Skeletal muscle cell (primary cell): ENCODE results near the gene ABHD14A.
A peak's percentile ranks its signal among the peaks of the same experiment; 100 is the strongest.

ENCODE experiments used
- DNase-seq: peaks from one replicate; pipeline ENCODE4 v3.0.0-alpha.2; 2010; ENCODE audit warnings: low read depth
- H3K4me3 ChIP-seq: 2 replicates; pipeline ENCODE4 v1.5.1; 2011; ENCODE audit warnings: low read depth, mild to moderate bottlenecking, control low read depth, low read length, moderate library complexity

ABHD14A gene

GRCh38 chr3:52010431-52010830 lies 35.6 kb downstream of the ABHD14A start:
- H3K4me3 ChIP-seq = no peak overlapping the region
- DNase-seq = no peak

DNA sequence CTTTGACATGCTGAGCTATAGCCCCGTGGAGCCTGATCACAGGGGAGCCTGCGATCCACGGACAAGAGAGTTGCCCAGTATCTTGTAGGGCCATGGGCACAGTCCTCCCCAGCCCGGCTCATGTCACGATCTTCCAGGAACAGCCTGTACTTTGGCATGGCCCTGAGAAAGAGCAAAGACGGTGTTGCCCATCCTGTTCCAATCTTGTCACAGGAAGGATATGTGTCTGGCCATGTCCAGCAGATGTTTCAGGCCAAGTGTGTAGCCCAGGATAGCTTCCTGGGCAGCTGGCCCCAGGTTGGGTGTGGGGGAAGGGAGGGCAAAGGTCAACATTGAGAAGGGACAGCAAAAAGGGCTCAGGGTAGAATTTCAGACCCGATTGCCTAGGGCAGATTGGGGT lies 37.8 kb downstream of the ABHD14A start:
- H3K4me3 ChIP-seq = no peak overlapping the region
- DNase-seq = no peak

DNA sequence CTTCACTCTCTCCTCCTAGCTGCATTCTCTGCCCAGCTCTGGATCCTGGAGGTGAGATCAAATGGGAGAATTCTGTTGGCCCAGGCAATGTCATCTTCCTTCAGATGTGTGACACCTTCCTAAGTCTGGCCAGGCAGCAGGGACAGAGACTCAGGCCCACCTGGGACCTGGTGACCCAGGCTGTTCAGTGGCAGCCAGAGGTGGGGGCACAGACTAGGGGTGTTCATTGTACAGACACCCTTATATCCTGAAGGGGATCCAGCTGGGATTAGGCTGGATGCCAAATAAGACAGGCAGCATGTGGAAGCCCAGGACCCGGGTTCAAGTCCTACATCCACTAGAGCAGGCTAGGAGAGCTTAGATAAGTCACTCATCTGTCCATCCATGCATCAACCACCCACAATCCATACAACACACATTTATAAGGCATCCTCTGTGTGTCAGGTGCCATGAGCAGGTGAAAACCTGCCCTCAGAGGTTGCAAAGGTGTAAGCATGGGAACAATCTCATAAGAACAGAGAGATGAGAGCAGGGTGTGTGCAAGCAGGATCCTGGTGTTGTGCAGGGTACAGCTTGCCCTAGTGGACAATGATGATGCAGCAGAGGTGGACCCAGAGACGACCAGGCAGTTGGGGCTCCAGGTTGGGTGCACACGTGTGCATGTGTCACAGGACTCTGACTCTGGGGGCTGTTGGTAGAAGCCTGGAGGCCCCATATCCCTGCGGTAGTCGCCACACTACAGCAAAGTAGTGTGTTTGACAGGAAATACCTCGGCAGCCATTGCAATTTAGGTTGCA lies 39.1 kb downstream of the ABHD14A start:
- H3K4me3 ChIP-seq = no peak overlapping the region
- no peak for DNase-seq

DNA sequence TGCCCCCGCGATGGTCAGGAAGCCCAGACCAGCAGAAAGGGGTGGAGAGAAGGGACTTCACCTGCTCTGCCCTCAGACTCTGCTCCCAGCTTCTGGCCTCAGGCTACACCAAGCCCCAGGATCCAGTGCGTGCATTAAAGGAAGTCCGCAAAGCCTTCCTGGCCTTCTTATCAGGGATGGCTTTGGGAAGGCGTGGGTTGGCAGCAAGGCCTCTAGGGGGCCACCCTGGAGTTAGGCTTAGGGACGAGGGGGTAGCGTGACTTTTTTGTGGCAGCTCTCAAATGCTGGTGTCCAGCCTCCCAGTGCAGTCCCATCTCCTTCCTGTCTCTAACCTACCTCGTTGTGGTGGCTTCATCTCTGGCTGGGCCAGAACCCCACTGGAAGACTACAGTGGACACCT lies 39.7 kb downstream of the ABHD14A start:
- no peak for DNase-seq
- no peak overlapping the region for H3K4me3 ChIP-seq

- no peak overlapping the region for H3K4me3 ChIP-seq
- DNase-seq = no peak
Observed at GRCh38 chr3:52015438-52016228, 40.8 kb downstream of the ABHD14A start.

- no peak overlapping the region for H3K4me3 ChIP-seq
- no peak for DNase-seq
Observed at GRCh38 chr3:52017586-52017985, 42.7 kb downstream of the ABHD14A start.

DNA sequence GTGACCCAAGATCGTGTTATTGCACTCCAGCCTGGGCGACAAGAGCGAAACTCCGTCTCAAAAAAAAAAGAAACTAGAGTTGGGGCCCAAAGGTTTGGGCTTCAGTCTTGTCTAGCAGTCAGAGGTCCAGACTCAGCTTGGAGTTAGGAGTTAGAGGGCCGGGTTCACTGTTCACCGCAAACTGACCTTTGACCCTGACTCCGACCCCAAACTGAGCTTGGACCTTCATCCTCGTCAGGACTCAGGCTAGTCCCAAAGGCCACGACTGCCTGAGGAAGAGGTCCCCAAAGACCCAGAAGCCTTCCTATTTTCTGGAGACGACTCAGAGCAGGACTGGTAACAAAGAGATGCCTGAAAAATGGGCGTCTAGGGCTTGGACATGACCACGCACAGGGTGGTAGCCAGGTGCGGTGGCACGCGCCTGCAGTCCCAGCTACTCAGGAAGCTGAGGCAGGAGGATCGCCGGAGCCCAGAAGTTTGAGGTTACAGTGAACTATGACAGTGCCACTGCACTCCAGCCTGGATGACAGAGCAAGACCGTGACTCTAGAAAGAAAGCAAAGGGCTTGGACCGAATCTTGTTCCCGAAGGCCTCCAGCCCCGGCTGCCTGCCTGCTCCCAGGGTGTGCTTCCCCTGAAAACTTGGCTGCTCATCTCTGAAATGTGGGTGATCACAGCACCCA lies 43.6 kb downstream of the ABHD14A start:
- H3K4me3 ChIP-seq = no peak overlapping the region
- no peak for DNase-seq

DNA sequence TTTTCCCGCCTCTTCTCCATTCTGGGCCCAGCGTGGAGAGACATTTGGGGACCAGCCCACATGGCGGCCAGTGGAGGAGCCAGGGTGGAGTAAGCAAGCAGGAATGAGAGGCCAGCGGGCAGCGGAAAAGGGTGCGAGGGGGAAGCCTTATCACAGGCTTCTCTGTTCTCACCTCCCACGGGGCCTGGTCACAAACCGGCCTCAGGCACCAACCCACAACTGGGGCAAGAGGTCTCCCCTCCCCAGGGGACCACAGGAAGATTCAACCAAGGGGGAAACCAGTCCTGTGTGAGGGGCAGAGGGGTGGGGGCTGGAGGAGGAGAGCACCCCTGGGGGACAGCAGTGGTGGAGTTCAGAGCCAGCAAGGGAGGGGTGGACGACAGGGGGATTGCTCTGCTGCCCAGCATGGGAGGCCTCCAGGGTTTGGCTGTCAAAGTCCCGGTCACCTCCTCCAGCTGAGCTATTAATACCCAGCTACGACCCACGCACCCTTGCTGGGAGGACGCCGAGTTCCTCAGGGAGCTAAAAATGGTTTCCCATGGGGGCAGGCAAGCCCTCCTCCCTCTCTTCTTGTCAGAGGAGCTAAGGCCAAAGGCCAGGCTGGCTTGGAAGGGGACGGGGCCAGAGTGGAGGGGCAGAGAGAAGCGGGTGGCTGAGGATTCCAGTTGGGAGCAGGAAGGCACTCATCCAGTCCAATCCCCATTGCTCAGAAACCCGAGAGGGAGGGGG lies 44.7 kb downstream of the ABHD14A start:
- no peak overlapping the region for H3K4me3 ChIP-seq

GRCh38 chr3:52020796-52021195 lies 45.9 kb downstream of the ABHD14A start:
- DNase-seq = no peak
- H3K4me3 ChIP-seq = no peak overlapping the region

More for the DNA sequence above, 44.7 kb downstream of the ABHD14A start:
- no peak for DNase-seq

- H3K4me3 ChIP-seq = no peak overlapping the region
- no peak for DNase-seq
Observed at GRCh38 chr3:52021489-52022268, 46.8 kb downstream of the ABHD14A start.

DNA sequence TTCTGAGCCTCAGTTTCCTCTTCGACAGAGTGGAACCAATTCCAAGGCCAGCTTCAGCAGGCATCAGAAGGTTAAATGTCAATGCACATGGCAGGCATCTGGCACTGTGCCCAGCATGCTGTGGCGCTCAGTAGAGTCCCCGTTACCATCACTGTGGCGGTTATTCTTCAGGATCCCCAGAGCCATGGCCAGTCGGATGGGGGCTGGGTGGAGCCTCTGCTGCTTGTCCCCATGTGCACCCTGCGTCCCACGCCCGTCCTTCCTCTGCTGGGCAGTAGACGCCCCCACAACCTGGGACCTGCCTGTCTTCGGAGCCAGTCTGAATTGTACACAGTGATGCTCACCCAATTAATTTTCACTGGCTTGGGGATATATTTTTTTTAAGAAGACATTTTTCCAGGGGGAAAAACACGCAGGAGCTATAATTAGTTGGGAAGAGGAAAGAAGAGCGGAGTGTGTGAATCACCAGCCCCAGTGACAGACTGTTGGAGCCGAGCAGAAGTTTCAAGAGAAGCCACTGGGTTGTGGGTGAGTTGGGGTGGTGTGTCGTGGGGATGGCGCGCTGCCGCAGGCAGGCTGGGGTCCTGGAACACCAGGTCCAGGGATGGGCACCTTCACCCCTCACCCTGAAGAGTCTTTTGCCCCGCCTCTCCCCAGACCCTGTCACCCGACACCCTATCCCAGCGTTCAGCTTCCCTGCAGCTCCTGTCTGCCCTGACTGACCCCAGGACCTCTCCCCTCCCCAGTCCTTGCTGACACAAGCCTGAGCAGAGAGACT lies 47.6 kb downstream of the ABHD14A start:
- H3K4me3 ChIP-seq = no peak overlapping the region
- no peak for DNase-seq

DNA sequence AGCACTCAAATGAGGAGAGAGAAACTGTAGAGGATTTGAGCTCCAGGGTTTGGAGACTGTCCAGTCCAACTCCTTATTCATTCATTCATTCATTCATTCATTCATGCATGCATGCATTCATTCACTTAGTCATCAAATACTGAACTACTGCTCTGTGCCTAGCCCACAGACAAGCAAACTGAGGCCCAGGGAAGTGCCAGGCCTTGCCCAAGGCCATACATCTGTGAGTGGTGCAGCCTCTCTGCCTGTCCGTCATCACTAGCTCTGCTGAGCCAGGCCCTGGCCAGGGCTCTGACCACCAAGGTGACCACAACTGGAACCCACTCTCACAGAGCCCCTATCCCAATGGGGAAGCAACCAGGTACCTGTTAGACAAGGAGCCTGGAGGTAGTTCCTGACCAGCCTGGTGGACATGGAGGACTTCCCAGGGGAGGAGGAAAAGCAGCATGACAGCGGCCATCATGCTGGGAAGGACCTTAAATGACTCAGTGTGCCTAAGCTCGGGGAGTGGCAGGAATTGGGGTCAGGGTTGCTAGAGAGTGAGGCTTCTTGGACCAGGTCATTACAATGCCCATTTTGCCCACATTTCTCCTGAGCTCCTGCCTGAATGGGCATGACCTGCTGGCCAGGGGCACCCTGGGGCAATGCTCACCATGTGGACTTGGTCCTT lies 48.4 kb downstream of the ABHD14A start:
- H3K4me3 ChIP-seq = no peak overlapping the region
- DNase-seq = no peak

- no peak for DNase-seq
- H3K4me3 ChIP-seq = no peak overlapping the region
Observed at GRCh38 chr3:52023860-52024764, 49.2 kb downstream of the ABHD14A start.

DNA sequence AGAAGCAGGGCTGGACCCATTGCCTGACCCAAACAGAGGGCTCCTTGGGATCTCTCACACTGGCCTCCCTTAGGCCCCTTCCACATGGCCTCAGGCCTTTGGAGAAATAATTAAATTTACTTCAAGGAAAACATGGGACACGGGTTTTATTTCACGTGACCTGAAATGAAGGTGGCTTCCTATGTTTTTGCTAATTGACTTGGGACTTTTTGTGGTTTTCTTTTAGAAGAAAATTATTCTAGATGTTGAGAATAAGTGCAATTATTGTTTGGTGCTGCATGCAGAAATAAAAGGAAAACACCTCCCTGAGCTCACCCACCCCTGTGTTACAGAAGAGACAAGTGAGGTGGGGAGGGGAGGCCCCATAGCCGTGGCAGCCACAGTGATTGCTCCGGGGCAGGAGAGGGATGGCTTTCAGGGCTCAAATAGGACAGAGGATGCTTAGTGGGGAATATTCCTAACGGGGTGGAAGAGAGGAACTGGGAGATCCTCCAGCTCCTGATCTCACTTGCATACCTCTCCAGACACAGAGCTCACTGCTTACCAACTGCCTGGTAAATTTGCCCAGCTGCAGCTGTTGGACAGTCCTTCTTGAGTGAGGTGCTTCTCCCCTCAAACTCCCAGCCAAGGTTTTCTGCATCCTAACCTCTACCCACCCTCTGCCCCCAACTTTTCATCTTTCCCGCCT lies 50.0 kb downstream of the ABHD14A start:
- no peak for DNase-seq
- no peak overlapping the region for H3K4me3 ChIP-seq

DNA sequence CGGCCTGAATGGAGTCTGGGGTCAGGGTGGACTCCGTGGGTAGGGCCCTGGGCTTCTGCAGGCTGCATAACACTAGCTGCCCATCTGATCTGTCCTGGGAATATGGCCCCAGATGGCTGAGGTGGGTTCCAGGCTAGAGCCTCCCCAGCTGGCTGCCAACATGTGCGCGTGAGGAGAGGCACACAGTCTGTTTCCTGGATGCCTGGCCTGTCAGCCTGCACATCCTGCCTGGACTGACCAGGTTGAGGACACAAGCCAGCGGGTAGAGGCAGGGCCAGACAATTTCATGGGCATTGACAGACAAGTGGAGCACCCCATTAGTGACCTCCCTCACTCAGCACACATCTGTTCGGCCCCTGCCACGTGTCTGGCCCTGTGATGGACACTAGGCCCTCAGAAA lies 50.6 kb downstream of the ABHD14A start:
- H3K4me3 ChIP-seq = no peak overlapping the region
- DNase-seq = no peak

GRCh38 chr3:52026041-52026440 lies 51.2 kb downstream of the ABHD14A start:
- no peak overlapping the region for H3K4me3 ChIP-seq
- peak; percentile 16 for DNase-seq
